D721Med (cell line): Measurements from ENCODE around the gene LIMS1.
"Not testable (repeated sequence)": the region's sequence is repeated elsewhere in the genome, so short reads cannot be mapped to it uniquely, and the experiment has no call there.

Experiments used
- DNase-seq: peaks from one replicate; pipeline ENCODE4 v3.0.0; 2011; ENCODE audit warnings: low spot score; ENCODE audit not compliant: insufficient read length
- FAIRE-seq: peaks from 2 replicates; lab custom pipeline; 2011; peaks lifted over from hg19 to GRCh38; lab: Jason Lieb, UNC
- CTCF ChIP-seq: IDR thresholded peaks from 2 replicates; pipeline ENCODE4 v1.5.1; 2012; ENCODE audit warnings: mild to moderate bottlenecking, control low read depth; ENCODE audit not compliant: insufficient read depth; ENCODE audit errors: missing control alignments

Gene LIMS1

GRCh38 chr2:108691447-108691846 lies 157.2 kb downstream of the LIMS1 start:
- FAIRE-seq (no peak), DNase-seq (no peak)
- no peak for TF ChIP-seq CTCF

- no peak for FAIRE-seq
- no peak for DNase-seq
- TF ChIP-seq CTCF, result no peak
Observed at GRCh38 chr2:108701208-108701607, 166.9 kb downstream of the LIMS1 start.

GRCh38 chr2:108701806-108702205 lies 167.5 kb downstream of the LIMS1 start:
- DNase-seq, result no peak
- FAIRE-seq, result no peak
- TF ChIP-seq CTCF, result no peak

GRCh38 chr2:108704871-108705270 lies 170.6 kb downstream of the LIMS1 start:
- FAIRE-seq, result no peak
- no peak for DNase-seq
- no peak for TF ChIP-seq CTCF

- DNase-seq (no peak), FAIRE-seq (no peak)
- TF ChIP-seq CTCF, result no peak
Observed at GRCh38 chr2:108707300-108707699, 173.0 kb downstream of the LIMS1 start.

- FAIRE-seq, DNase-seq: not testable (repeated sequence)
Observed at GRCh38 chr2:108716971-108717370, 182.7 kb downstream of the LIMS1 start.

GRCh38 chr2:108719149-108720044 lies 185.1 kb downstream of the LIMS1 start, which contains the start of gene RANBP2:
RANBP2 (plus strand) TSS chr2:108719482; CDS start chr2:108719607, 125 bp downstream.
- FAIRE-seq (no peak), DNase-seq (peak; percentile 77)
- no peak for TF ChIP-seq CTCF

GRCh38 chr2:108726048-108726447 lies 191.8 kb downstream of the LIMS1 start:
- DNase-seq, result not testable (repeated sequence)

GRCh38 chr2:108734656-108735055 lies 200.4 kb downstream of the LIMS1 start:
- FAIRE-seq, DNase-seq: not testable (repeated sequence)

More at GRCh38 chr2:108726048-108726447, 191.8 kb downstream of the LIMS1 start:
- FAIRE-seq, result not testable (repeated sequence)
